K562 (cell line): ENCODE measurements around the gene USP20. TPM values are rescaled to one million over a fixed set of nuclear protein-coding genes. Genes with fewer than 3 reads are reported as not detected.

Source experiments
- BRD9 ChIP-seq: fragments of 450-650 bp; IDR thresholded peaks from 2 replicates; pipeline ENCODE4 v1.6.1; 2018; ENCODE audit warnings: low read depth; ENCODE audit not compliant: partially characterized antibody
- CBX3 ChIP-seq, 2 experiments: IDR thresholded peaks; 1 replicate in 1 of 2; 2 replicates in 1 of 2; pipeline ENCODE4 v1.6.1; 2012; ENCODE audit warnings: inconsistent platforms in 2 of 2, low read length in 2 of 2, borderline replicate concordance in 1 of 2, control low read depth in 1 of 2
- CEBPB ChIP-seq: fragments of 450-650 bp; IDR thresholded peaks from 2 replicates; pipeline ENCODE4 v1.6.1; 2016; ENCODE audit warnings: missing genetic modification characterization, missing compliant biosample characterization
- CREM ChIP-seq: IDR thresholded peaks from 2 replicates; pipeline ENCODE4 v1.6.1; 2014; ENCODE audit warnings: antibody characterized with exemption, low read depth
- GTF2A2 ChIP-seq: IDR thresholded peaks from 2 replicates; pipeline ENCODE4 v1.6.1; 2016; ENCODE audit warnings: mild to moderate bottlenecking, missing genetic modification characterization, missing compliant biosample characterization
- IRF2 ChIP-seq: sonication (generic); formaldehyde crosslinking; IDR thresholded peaks from 2 replicates; pipeline ENCODE4 v1.8.1; 2022; ENCODE audit warnings: mild to moderate bottlenecking, missing genetic modification reagents
- KDM2B ChIP-seq: fragments of 250-450 bp; sonication (Bioruptor Pico); IDR thresholded peaks from 2 replicates; pipeline ENCODE4 v1.8.0; 2021; ENCODE audit warnings: mild to moderate bottlenecking, moderate library complexity
- MEF2A ChIP-seq: IDR thresholded peaks from 2 replicates; pipeline ENCODE4 v1.6.1; 2011; ENCODE audit warnings: low read depth, mild to moderate bottlenecking, low read length, moderate library complexity; ENCODE audit not compliant: control insufficient read depth
- PHB2 ChIP-seq: fragments of 450-650 bp; IDR thresholded peaks from 2 replicates; pipeline ENCODE4 v1.6.1; 2017; ENCODE audit warnings: low read depth
- PKNOX1 ChIP-seq: fragments of 450-650 bp; IDR thresholded peaks from 2 replicates; pipeline ENCODE4 v1.6.1; 2016
- SMARCA5 ChIP-seq: fragments of 450-650 bp; IDR thresholded peaks from 2 replicates; pipeline ENCODE4 v1.6.1; 2016
- TBL1XR1 ChIP-seq, 2 experiments: IDR thresholded peaks; 2 replicates each; pipeline ENCODE4 v1.6.1; 2012; ENCODE audit warnings: improper control_type of control experiment in 2 of 2, low read length in 2 of 2, mild to moderate bottlenecking in 1 of 2
- TEAD1 ChIP-seq, 2 experiments: fragments of 450-650 bp in 1 of 2; sonication (generic) in 1 of 2; formaldehyde crosslinking; IDR thresholded peaks; 2 replicates each; pipeline versions ENCODE4 v1.4.0 to v1.8.0; 2020 to 2022; ENCODE audit warnings: mild to moderate bottlenecking in 2 of 2, missing genetic modification reagents in 1 of 2
- ZNF12 ChIP-seq: sonication (generic); formaldehyde crosslinking; IDR thresholded peaks from 2 replicates; pipeline ENCODE4 v1.4.0; 2020; ENCODE audit warnings: mild to moderate bottlenecking, missing genetic modification reagents
- ZNF175 ChIP-seq: fragments of 200-800 bp; sonication (Bioruptor generic); IDR thresholded peaks from 2 replicates; pipeline ENCODE4 v1.6.1; 2016; ENCODE audit warnings: low read depth, mild to moderate bottlenecking, missing genetic modification characterization, missing compliant biosample characterization
- ZNF3 ChIP-seq: fragments of 250-450 bp; sonication (Bioruptor Pico); IDR thresholded peaks from 2 replicates; pipeline ENCODE4 v1.5.0; 2021; ENCODE audit warnings: mild to moderate bottlenecking, moderate library complexity
- ZNF407 ChIP-seq: fragments of 450-650 bp; IDR thresholded peaks from 2 replicates; pipeline ENCODE4 v1.6.1; 2016; ENCODE audit warnings: low read depth
- ZNF511 ChIP-seq: sonication (generic); formaldehyde crosslinking; IDR thresholded peaks from 2 replicates; pipeline ENCODE4 v1.8.0; 2022; ENCODE audit warnings: mild to moderate bottlenecking, missing genetic modification reagents
- polyA plus RNA-seq, 8 experiments: library from polyadenylated mRNA; depleted of rRNA in 4 of 8; stranded (reverse) in 5 of 8; unstranded in 3 of 8; fragments of >200 nt; fragmentation: Nextera tagmentation in 2 of 8; fragmentation: Illumina TruSeq in 1 of 8; extraction: Ambion mirVana in 2 of 8; extraction: Trizol in 1 of 8; gene quantifications; 2 replicates each; pipeline versions ENCODE4 v1.2.1 to v1.2.3, GENCODE V29; 2011 to 2014; ENCODE audit warnings: inconsistent platforms in 1 of 8, missing spikeins in 1 of 8
- total RNA-seq, 7 experiments: library from RNA; depleted of rRNA in 6 of 7; stranded (reverse); fragments of >200 nt in 6 of 7; fragmentation: Illumina TruSeq in 2 of 7; extraction: Trizol in 2 of 7; gene quantifications; 2 replicates each; pipeline versions ENCODE4 v1.2.1 to v1.2.3, GENCODE V29; 2011 to 2021; ENCODE audit warnings: low replicate concordance in 1 of 7

The USP20 gene
- total and polyA plus RNA-seq, 9 of the 15 experiments (the other 6 are each of a cell fraction or from before 2014, with no cell fraction given): 1.9 to 136 (median 49.1) TPM

DNA sequence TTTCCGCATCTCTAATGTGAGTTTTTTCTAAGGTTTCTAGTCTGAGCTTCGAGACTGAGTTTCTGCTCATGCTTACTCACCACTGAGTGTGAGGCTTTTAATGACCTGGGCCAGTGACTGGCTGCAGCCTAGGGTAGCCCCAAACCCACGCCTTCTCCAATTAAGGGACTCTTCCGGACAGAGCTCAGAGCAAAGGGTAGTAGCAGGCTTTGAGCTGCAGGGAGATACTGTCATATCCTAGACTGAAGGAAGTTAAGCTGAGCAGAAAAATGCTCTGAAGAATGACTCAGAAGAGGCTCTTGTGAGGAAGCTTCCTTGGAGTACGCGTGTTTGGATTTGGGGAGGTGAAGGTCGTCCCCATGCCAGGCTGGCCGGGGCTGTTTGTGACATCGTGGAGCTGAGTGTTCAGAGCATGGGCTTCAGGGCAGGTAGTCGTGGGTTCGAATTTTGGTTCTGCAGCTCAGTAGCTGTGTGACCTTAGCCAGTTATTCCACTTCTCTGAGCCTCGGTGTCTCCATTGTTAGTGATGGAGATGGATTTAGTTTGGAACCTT lies 3.5 kb downstream of the USP20 start (continued):
- no peak for TF ChIP-seq TEAD1 (CRISPR knock-in tag; IDR thresholded peaks at IDR 0.05)
- no peak for TF ChIP-seq ZNF407
- peak; percentile 28; the same call in 1 of the 2 replicates for TF ChIP-seq PKNOX1
- TF ChIP-seq ZNF12 (CRISPR knock-in tag): 0 out of 2 replicates have a peak, but pooled peaks have one; percentile 30
- TF ChIP-seq ZNF3 (CRISPR knock-in tag): no peak
- TF ChIP-seq GTF2A2 (tag): no peak
- no peak for TF ChIP-seq CEBPB
- TF ChIP-seq TBL1XR1 (IDR thresholded peaks at IDR 0.05; ENCODE audit: low read length in 2 of 2): 0 out of 4 replicates have a peak, but pooled peaks of 1 of the 2 experiments have one; percentile 27
- TF ChIP-seq CBX3 (IDR thresholded peaks at IDR 0.05; ENCODE audit: borderline replicate concordance in 1 of 2, low read length in 2 of 2): peak in 1 of 2 experiments; percentile 72; a peak in 2 of 3 replicates
- TF ChIP-seq SMARCA5: no peak; the same call in 1 of the 2 replicates
- no peak for TF ChIP-seq PHB2
- no peak for TF ChIP-seq ZNF511 (CRISPR knock-in tag)
- TF ChIP-seq ZNF175 (CRISPR knock-in tag): peak; percentile 69; the same call in 1 of the 2 replicates
- 0 out of 2 replicates have a peak, but pooled peaks have one; percentile 1 for TF ChIP-seq MEF2A
- TF ChIP-seq IRF2 (CRISPR knock-in tag): no peak
- no peak for TF ChIP-seq CREM
- peak; percentile 70 for TF ChIP-seq BRD9
- TF ChIP-seq KDM2B (CRISPR knock-in tag): no peak
